A549 treated with Mapracorat at 1 μM for 4 hours (cell line): ENCODE measurements around the gene C1orf53. TPM values are rescaled to one million over a fixed set of nuclear protein-coding genes. Genes with fewer than 3 reads are reported as not detected.

Experiments used
- total RNA-seq: library from RNA; stranded (reverse); fragments of 200-300 nt; extraction: Qiagen RNA extraction; gene quantifications from 5 replicates; pipeline ENCODE4 v1.2.3, GENCODE V29; 2022

The C1orf53 gene
- 4.7 to 8.2 TPM (median 5.9 TPM) in 5 replicates for total RNA-seq

DNA sequence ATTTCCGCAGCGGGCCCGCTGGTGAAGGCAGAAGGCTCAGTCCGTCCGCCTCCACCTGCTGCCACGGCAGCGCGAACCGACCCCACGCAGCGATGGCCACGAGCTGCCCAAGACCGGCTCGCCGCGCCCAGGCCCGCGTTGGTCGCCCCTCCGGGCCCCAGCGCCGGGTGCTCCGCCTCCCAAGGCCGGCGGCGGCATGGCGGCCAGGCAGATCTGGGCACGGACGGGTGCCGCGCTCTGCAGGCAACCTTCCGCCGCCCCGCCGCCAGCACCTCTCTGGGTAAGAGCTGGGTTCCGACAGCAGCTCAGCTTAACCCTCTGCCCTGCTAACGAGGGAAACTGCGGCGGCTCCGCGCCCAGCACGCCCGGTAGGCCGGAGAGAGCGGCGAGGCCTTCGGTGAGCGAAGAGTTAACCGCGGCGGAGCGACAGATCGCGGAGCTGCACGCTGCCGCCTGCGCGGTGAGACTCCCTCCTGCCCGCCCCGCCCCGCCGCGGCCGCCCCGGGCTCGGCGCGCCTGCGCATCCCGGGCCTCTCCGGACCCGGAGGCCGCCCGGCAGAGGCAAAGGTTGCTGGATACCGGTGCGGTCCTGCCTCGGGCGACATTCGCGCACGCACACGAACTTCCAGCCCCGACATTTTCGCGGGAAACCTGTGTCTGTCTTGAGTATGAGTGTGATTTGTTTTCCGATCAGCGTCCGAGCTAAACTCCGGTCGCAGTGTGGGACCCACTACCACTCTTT is at the start of gene C1orf53:
C1orf53 (plus strand) TSS at position 177 of the 742 bp plus-strand sequence; CDS start at position 197, 20 bp downstream.

Other genes with a start within 250 kb of the C1orf53 start
- 2.2 to 3.3 TPM (median 2.4 TPM) in 5 replicates for gene DENND1B, start 127.2 kb upstream of the C1orf53 start, total RNA-seq
- gene LHX9, start 14.7 kb downstream of the C1orf53 start, total RNA-seq = 0.07 to 0.15 TPM (median 0.09 TPM) in 5 replicates